ENCODE data around the gene CHAT.

The CHAT gene

GRCh38 chr10:49587981-49588380, 25.9 kb upstream of the CHAT start:
- H3K4me1 ChIP-seq (ENCODE audit: insufficient read depth, low read length, poor library complexity, severe bottlenecking) = no peaks in the 10 kb centered on the region
- no peaks in the 10 kb centered on the region for H3K9me2 ChIP-seq (replicated peaks; ENCODE audit: low read depth, low read length)
- H3K4me2 ChIP-seq (ENCODE audit: low read depth, low read length, poor library complexity, severe bottlenecking) = no peak overlapping the region
- H3K4me3 ChIP-seq (ENCODE audit: low read length, poor library complexity, severe bottlenecking) = no peak overlapping the region
- H3K27me3 ChIP-seq (ENCODE audit: insufficient read depth, low read length, poor library complexity, severe bottlenecking) = no peaks in the 10 kb centered on the region
- H3K9me3 ChIP-seq (ENCODE audit: insufficient read depth, low read depth, low read length) = no peaks in the 10 kb centered on the region
- no peaks in the 10 kb centered on the region for H3K79me2 ChIP-seq (ENCODE audit: insufficient read depth, low read length)
- H3K9ac ChIP-seq (ENCODE audit: low read depth, low read length, poor library complexity, severe bottlenecking) = no peak overlapping the region
- no peak overlapping the region for H2AFZ ChIP-seq (ENCODE audit: low read length)
- H4K20me1 ChIP-seq (ENCODE audit: insufficient read depth, low read length, poor library complexity, severe bottlenecking) = no peaks in the 10 kb centered on the region
- TF ChIP-seq, protein P1, sequence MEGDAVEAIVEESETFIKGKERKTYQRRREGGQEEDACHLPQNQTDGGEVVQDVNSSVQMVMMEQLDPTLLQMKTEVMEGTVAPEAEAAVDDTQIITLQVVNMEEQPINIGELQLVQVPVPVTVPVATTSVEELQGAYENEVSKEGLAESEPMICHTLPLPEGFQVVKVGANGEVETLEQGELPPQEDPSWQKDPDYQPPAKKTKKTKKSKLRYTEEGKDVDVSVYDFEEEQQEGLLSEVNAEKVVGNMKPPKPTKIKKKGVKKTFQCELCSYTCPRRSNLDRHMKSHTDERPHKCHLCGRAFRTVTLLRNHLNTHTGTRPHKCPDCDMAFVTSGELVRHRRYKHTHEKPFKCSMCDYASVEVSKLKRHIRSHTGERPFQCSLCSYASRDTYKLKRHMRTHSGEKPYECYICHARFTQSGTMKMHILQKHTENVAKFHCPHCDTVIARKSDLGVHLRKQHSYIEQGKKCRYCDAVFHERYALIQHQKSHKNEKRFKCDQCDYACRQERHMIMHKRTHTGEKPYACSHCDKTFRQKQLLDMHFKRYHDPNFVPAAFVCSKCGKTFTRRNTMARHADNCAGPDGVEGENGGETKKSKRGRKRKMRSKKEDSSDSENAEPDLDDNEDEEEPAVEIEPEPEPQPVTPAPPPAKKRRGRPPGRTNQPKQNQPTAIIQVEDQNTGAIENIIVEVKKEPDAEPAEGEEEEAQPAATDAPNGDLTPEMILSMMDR (conservative IDR thresholded peaks at IDR 0.05; ENCODE audit: low read length) = no peak
- TF ChIP-seq EZH2phosphoT487 (IDR thresholded peaks at IDR 0.05; ENCODE audit: borderline replicate concordance) = no peak
- no peaks in the 10 kb centered on the region for H3F3A ChIP-seq (ENCODE audit: low read depth)
- H3K36me3 ChIP-seq (ENCODE audit: insufficient read depth, low read length) = no peaks in the 10 kb centered on the region

DNA sequence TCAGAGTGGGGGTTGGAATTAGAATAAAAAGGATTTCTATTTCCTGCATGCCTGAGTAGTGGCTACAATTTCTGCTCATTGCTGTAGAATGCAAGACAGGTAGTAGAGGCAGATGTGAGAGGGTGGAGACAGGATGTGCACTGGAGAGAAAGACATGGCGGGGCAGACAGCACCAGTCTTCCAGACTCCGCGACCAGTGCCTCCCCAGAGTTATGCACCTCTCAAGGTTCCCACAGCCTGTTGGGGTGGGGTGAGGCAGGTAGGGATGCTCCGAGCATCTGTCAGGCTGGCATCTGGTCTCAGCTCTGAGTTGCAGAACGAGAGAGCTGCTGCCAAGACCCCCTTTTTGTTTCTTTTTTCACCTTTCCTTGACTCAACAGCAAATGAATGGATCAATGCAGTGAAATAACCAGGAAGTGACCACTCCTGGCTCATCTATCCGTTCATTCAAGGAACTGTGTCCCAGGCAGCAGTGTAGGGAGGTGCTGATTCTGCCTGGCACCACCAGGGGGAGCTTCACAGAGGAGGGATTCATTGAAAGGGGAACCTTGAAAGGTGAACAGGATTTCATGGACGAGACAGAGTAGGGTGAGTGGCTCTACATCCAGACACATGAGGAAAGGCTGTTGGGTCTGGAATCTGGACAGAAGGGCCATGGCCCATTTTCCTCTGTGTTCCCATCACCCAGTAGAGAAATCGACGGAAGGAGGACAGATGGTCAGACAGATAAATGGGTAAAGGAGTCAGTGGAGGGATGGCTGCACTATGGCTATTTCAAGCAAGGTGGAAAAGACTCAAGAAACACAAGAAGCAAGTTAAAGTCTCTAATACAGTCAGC, 20.9 kb upstream of the CHAT start:
- H3K9me3 ChIP-seq (ENCODE audit: insufficient read depth, low read depth, low read length) = no peaks in the 10 kb centered on the region
- H3K9ac ChIP-seq (ENCODE audit: low read depth, low read length, poor library complexity, severe bottlenecking) = no peak overlapping the region
- no peak overlapping the region for H3K4me2 ChIP-seq (ENCODE audit: low read depth, low read length, poor library complexity, severe bottlenecking)
- no peak overlapping the region for H3K4me3 ChIP-seq (ENCODE audit: low read length, poor library complexity, severe bottlenecking)
- no peak for TF ChIP-seq EZH2phosphoT487 (IDR thresholded peaks at IDR 0.05; ENCODE audit: borderline replicate concordance)
- TF ChIP-seq, protein P1 (conservative IDR thresholded peaks at IDR 0.05; ENCODE audit: low read length) = peak; percentile 97
- no peaks in the 10 kb centered on the region for H3K36me3 ChIP-seq (ENCODE audit: insufficient read depth, low read length)
- H3K9me2 ChIP-seq (replicated peaks; ENCODE audit: low read depth, low read length) = no peaks in the 10 kb centered on the region
- no peaks in the 10 kb centered on the region for H3F3A ChIP-seq (ENCODE audit: low read depth)
- H2AFZ ChIP-seq (ENCODE audit: low read length) = no peak overlapping the region
- H3K4me1 ChIP-seq (ENCODE audit: insufficient read depth, low read length, poor library complexity, severe bottlenecking) = no peaks in the 10 kb centered on the region
- H4K20me1 ChIP-seq (ENCODE audit: insufficient read depth, low read length, poor library complexity, severe bottlenecking) = no peaks in the 10 kb centered on the region
- H3K79me2 ChIP-seq (ENCODE audit: insufficient read depth, low read length) = no peaks in the 10 kb centered on the region
- H3K27me3 ChIP-seq (ENCODE audit: insufficient read depth, low read length, poor library complexity, severe bottlenecking) = no peaks in the 10 kb centered on the region

DNA sequence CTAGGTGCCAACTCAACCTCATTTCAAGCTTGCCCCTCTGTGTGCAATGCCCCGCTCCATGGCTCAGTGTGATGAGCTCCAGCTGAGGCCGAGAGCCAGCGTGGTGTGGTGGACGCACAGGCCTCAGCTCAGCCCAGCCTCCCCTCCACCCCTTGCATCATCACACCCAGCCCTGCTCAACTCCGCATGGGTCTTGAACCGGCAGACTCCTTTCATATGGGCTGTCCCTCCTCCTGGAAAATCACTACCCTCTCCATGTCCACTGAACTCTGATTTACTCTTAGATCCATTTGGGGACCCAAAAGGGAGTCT, 20.3 kb upstream of the CHAT start:
- Histone ChIP-seq H3K4me1 (ENCODE audit: insufficient read depth, low read length, poor library complexity, severe bottlenecking) (no peaks in the 10 kb centered on the region), H3K4me2 (ENCODE audit: low read depth, low read length, poor library complexity, severe bottlenecking) (no peak overlapping the region)

More for the DNA sequence above, 20.3 kb upstream of the CHAT start:
- Histone ChIP-seq H3K4me3 (ENCODE audit: low read length, poor library complexity, severe bottlenecking) (no peak overlapping the region), H3K9ac (ENCODE audit: low read depth, low read length, poor library complexity, severe bottlenecking) (no peak overlapping the region), H2AFZ (ENCODE audit: low read length) (no peak overlapping the region), H3K9me2 (replicated peaks; ENCODE audit: low read depth, low read length) (no peaks in the 10 kb centered on the region), H4K20me1 (ENCODE audit: insufficient read depth, low read length, poor library complexity, severe bottlenecking) (no peaks in the 10 kb centered on the region), H3K79me2 (ENCODE audit: insufficient read depth, low read length) (no peaks in the 10 kb centered on the region), H3K27me3 (ENCODE audit: insufficient read depth, low read length, poor library complexity, severe bottlenecking) (no peaks in the 10 kb centered on the region), H3K36me3 (ENCODE audit: insufficient read depth, low read length) (no peaks in the 10 kb centered on the region), H3F3A (ENCODE audit: low read depth) (no peaks in the 10 kb centered on the region), H3K9me3 (ENCODE audit: insufficient read depth, low read depth, low read length) (no peaks in the 10 kb centered on the region)
- TF ChIP-seq EZH2phosphoT487 (IDR thresholded peaks at IDR 0.05; ENCODE audit: borderline replicate concordance) = no peak
- TF ChIP-seq, protein P1 (conservative IDR thresholded peaks at IDR 0.05; ENCODE audit: low read length) = no peak
